H1 (cell line): ENCODE data around the gene SKOR2.

Source experiments
- CTCF ChIP-seq, 3 experiments: IDR thresholded peaks; 1 replicate in 2 of 3; 2 replicates in 1 of 3; pipeline versions ENCODE4 v1.5.1 to v1.6.1; 2011; ENCODE audit warnings: low read length in 3 of 3, mild to moderate bottlenecking in 3 of 3, inconsistent platforms in 2 of 3, low read depth in 1 of 3, moderate library complexity in 1 of 3; ENCODE audit not compliant: insufficient read depth in 1 of 3; ENCODE audit errors: control extremely low read depth in 1 of 3
- EZH2 ChIP-seq: fragments of 200-600 bp; sonication (generic); IDR thresholded peaks from 2 replicates; pipeline ENCODE4 v1.7.1; 2012; ENCODE audit warnings: low read depth, mild to moderate bottlenecking, moderate library complexity, low read length, inconsistent platforms; ENCODE audit not compliant: severe bottlenecking
- GABPA ChIP-seq: IDR thresholded peaks from 2 replicates; pipeline ENCODE4 v1.6.1; 2011; ENCODE audit warnings: mild to moderate bottlenecking, low read length, moderate library complexity, borderline replicate concordance; ENCODE audit not compliant: insufficient read depth
- POLR2A ChIP-seq, 2 experiments: IDR thresholded peaks; 1 replicate in 1 of 2; 2 replicates in 1 of 2; pipeline ENCODE4 v1.6.1; 2011; ENCODE audit warnings: low read depth in 2 of 2, low read length in 2 of 2, mild to moderate bottlenecking in 2 of 2; ENCODE audit errors: control extremely low read depth in 1 of 2
- POLR2AphosphoS5 ChIP-seq: IDR thresholded peaks from 2 replicates; pipeline ENCODE4 v1.6.1; 2011; ENCODE audit warnings: low read depth, low read length
- TAF1 ChIP-seq: IDR thresholded peaks from 2 replicates; pipeline ENCODE4 v1.6.1; 2011; ENCODE audit warnings: mild to moderate bottlenecking, low read depth, low read length
- ZNF274 ChIP-seq: IDR thresholded peaks from 2 replicates; pipeline ENCODE4 v1.7.0; 2012; ENCODE audit warnings: low read length, borderline replicate concordance; ENCODE audit errors: extremely low read depth

GRCh38 chr18:47204908-47205522 is 46.4 kb downstream of the SKOR2 start:
- no peak for TF ChIP-seq TAF1
- TF ChIP-seq CTCF (IDR thresholded peaks at IDR 0.05; ENCODE audit: control extremely low read depth in 1 of 3, insufficient read depth in 1 of 3, low read depth in 1 of 3, low read length in 3 of 3), result peak; percentile 47 to 91 (median 85)
- no peak for TF ChIP-seq ZNF274
- no peak for TF ChIP-seq POLR2AphosphoS5
- no peak for TF ChIP-seq POLR2A (IDR thresholded peaks at IDR 0.05; ENCODE audit: control extremely low read depth in 1 of 2, low read depth in 2 of 2, low read length in 2 of 2)
- no peak for TF ChIP-seq GABPA
- no peak for TF ChIP-seq EZH2
